ENCODE measurements around the gene GABBR2.

GABBR2 gene

GRCh38 chr9:98647236-98647635 lies 61.5 kb downstream of the GABBR2 start:
- peaks cover 13% of the 10 kb centered on the region for H3K4me1 ChIP-seq (ENCODE audit: insufficient read depth, low read length)
- 88% methylated on average over 10 of the region's 10 CpGs for WGBS
- H3K27me3 ChIP-seq (ENCODE audit: insufficient read depth, low read length), result no peaks in the 10 kb centered on the region
- no peak overlapping the region for H3K27ac ChIP-seq (ENCODE audit: low read depth, low read length)
- H3K36me3 ChIP-seq (ENCODE audit: insufficient read depth, low read length), result no peaks in the 10 kb centered on the region
- no peak overlapping the region for H3K9ac ChIP-seq (ENCODE audit: low read depth, low read length)
- no peaks in the 10 kb centered on the region for H3K9me3 ChIP-seq (ENCODE audit: insufficient read depth, low read depth, low read length)
- no peak overlapping the region for H3K4me3 ChIP-seq (ENCODE audit: low read length)

- 97% methylated on average over 3 of the region's 4 CpGs for WGBS
Observed at GRCh38 chr9:98644011-98644410, 64.7 kb downstream of the GABBR2 start.

DNA sequence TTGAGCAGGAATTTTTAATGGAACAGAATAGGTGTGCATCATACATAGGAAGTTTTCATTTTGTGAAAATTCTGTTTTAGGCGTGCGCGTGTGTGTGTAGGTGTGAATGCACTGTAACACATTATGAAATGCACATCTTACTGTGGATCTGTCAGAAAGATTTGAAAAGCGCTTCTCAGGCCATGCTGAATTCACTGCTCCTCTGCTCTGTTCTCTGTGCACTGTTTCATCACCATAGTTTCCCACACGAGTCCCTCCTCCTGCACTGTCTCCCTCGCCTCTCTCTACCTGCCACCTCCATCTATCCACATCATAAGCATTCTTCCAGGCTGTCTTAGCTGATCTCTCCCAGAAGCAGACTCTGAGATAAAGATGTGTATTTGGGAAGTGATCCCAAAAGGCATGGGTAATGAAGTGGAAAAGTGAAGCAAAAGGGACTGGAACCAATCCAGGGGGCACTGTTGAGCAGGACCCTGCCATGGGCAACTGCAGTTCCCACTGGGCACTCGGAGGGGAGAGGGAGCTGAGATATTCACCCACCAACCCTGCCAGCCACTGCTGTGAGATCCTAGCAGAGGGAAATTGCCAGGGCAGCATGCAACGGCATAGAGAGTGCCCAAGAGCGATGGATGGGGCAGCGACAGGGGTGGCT lies 65.9 kb downstream of the GABBR2 start:
- H3K4me1 ChIP-seq (ENCODE audit: insufficient read depth, low read length), result no peaks in the 10 kb centered on the region; the same call in 1 of the 2 replicates
- no peaks in the 10 kb centered on the region for H3K36me3 ChIP-seq (ENCODE audit: insufficient read depth, low read length)
- H3K4me3 ChIP-seq (ENCODE audit: low read length), result no peak overlapping the region
- H3K27me3 ChIP-seq (ENCODE audit: insufficient read depth, low read length), result no peaks in the 10 kb centered on the region
- no peaks in the 10 kb centered on the region; the same call in none of the 2 replicates for H3K9me3 ChIP-seq (ENCODE audit: insufficient read depth, low read depth, low read length)
- 84% methylated on average over 10 of the region's 10 CpGs for WGBS
- no peak overlapping the region for H3K9ac ChIP-seq (ENCODE audit: low read depth, low read length)
- no peak overlapping the region for H3K27ac ChIP-seq (ENCODE audit: low read depth, low read length)

More at GRCh38 chr9:98644011-98644410, 64.7 kb downstream of the GABBR2 start:
- H3K9me3 ChIP-seq (ENCODE audit: insufficient read depth, low read depth, low read length), result no peaks in the 10 kb centered on the region; the same call in 1 of the 2 replicates
- no peaks in the 10 kb centered on the region for H3K27me3 ChIP-seq (ENCODE audit: insufficient read depth, low read length)
- no peak overlapping the region for H3K27ac ChIP-seq (ENCODE audit: low read depth, low read length)
- H3K4me3 ChIP-seq (ENCODE audit: low read length), result no peak overlapping the region
- H3K4me1 ChIP-seq (ENCODE audit: insufficient read depth, low read length), result peaks cover 5% of the 10 kb centered on the region
- no peaks in the 10 kb centered on the region for H3K36me3 ChIP-seq (ENCODE audit: insufficient read depth, low read length)
- H3K9ac ChIP-seq (ENCODE audit: low read depth, low read length), result no peak overlapping the region

- H3K9ac ChIP-seq (ENCODE audit: low read depth, low read length), result no peak overlapping the region
- H3K27ac ChIP-seq (ENCODE audit: low read depth, low read length), result no peak overlapping the region
- no peaks in the 10 kb centered on the region; the same call in none of the 2 replicates for H3K9me3 ChIP-seq (ENCODE audit: insufficient read depth, low read depth, low read length)
- no peaks in the 10 kb centered on the region for H3K27me3 ChIP-seq (ENCODE audit: insufficient read depth, low read length)
- H3K36me3 ChIP-seq (ENCODE audit: insufficient read depth, low read length), result no peaks in the 10 kb centered on the region
- no peak overlapping the region for H3K4me3 ChIP-seq (ENCODE audit: low read length)
- no peaks in the 10 kb centered on the region; the same call in 1 of the 2 replicates for H3K4me1 ChIP-seq (ENCODE audit: insufficient read depth, low read length)
- 93% methylated on average over 10 of the region's 10 CpGs for WGBS
Observed at GRCh38 chr9:98641695-98642094, 67.0 kb downstream of the GABBR2 start.

DNA sequence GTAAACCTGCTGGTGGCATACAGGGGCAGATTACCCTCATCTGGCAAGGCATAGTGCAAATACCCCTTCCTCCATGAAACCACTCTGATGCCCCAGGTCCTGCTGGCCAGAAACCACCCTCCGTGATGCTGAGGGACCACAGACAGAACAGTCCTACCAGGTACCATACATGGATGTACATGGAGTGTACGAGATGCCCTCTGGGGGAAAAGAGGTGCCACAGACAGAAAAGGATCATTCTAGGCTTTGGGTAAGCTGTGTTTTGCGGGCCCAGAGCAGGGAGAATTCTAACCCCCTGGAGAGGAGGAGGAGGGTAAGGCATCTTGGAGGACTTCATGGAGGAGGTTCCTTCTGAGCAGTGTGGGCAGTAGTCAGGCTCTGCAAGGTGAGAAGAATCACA lies 68.3 kb downstream of the GABBR2 start:
- Histone ChIP-seq H3K4me1 (ENCODE audit: insufficient read depth, low read length) (no peaks in the 10 kb centered on the region; the same call in 1 of the 2 replicates), H3K36me3 (ENCODE audit: insufficient read depth, low read length) (no peaks in the 10 kb centered on the region), H3K27ac (ENCODE audit: low read depth, low read length) (no peak overlapping the region), H3K9me3 (ENCODE audit: insufficient read depth, low read depth, low read length) (no peaks in the 10 kb centered on the region; the same call in none of the 2 replicates), H3K4me3 (ENCODE audit: low read length) (no peak overlapping the region), H3K27me3 (ENCODE audit: insufficient read depth, low read length) (no peaks in the 10 kb centered on the region), H3K9ac (ENCODE audit: low read depth, low read length) (no peak overlapping the region)
- WGBS, result 94% methylated on average over 3 of the region's 3 CpGs

GRCh38 chr9:98639133-98639532 lies 69.6 kb downstream of the GABBR2 start:
- Histone ChIP-seq H3K27ac (ENCODE audit: low read depth, low read length) (no peak overlapping the region), H3K4me1 (ENCODE audit: insufficient read depth, low read length) (no peaks in the 10 kb centered on the region; the same call in 1 of the 2 replicates), H3K4me3 (ENCODE audit: low read length) (no peak overlapping the region), H3K9me3 (ENCODE audit: insufficient read depth, low read depth, low read length) (no peaks in the 10 kb centered on the region; the same call in none of the 2 replicates), H3K36me3 (ENCODE audit: insufficient read depth, low read length) (no peaks in the 10 kb centered on the region), H3K27me3 (ENCODE audit: insufficient read depth, low read length) (no peaks in the 10 kb centered on the region), H3K9ac (ENCODE audit: low read depth, low read length) (no peak overlapping the region)
- 93% methylated on average over 1 of the region's 1 CpG for WGBS

- no peaks in the 10 kb centered on the region for H3K27me3 ChIP-seq (ENCODE audit: insufficient read depth, low read length)
- no peak overlapping the region for H3K9ac ChIP-seq (ENCODE audit: low read depth, low read length)
- H3K36me3 ChIP-seq (ENCODE audit: insufficient read depth, low read length), result no peaks in the 10 kb centered on the region
- 85% methylated on average over 1 of the region's 1 CpG for WGBS
- H3K9me3 ChIP-seq (ENCODE audit: insufficient read depth, low read depth, low read length), result no peaks in the 10 kb centered on the region; the same call in none of the 2 replicates
- no peak overlapping the region for H3K4me3 ChIP-seq (ENCODE audit: low read length)
- no peaks in the 10 kb centered on the region; the same call in 1 of the 2 replicates for H3K4me1 ChIP-seq (ENCODE audit: insufficient read depth, low read length)
- H3K27ac ChIP-seq (ENCODE audit: low read depth, low read length), result no peak overlapping the region
Observed at GRCh38 chr9:98637381-98637780, 71.4 kb downstream of the GABBR2 start.

- no peaks in the 10 kb centered on the region; the same call in none of the 2 replicates for H3K9me3 ChIP-seq (ENCODE audit: insufficient read depth, low read depth, low read length)
- H3K4me1 ChIP-seq (ENCODE audit: insufficient read depth, low read length), result no peaks in the 10 kb centered on the region
- 92% methylated on average over 2 of the region's 2 CpGs for WGBS
- H3K27me3 ChIP-seq (ENCODE audit: insufficient read depth, low read length), result no peaks in the 10 kb centered on the region
- no peak overlapping the region for H3K9ac ChIP-seq (ENCODE audit: low read depth, low read length)
- no peaks in the 10 kb centered on the region for H3K36me3 ChIP-seq (ENCODE audit: insufficient read depth, low read length)
- no peak overlapping the region for H3K27ac ChIP-seq (ENCODE audit: low read depth, low read length)
- H3K4me3 ChIP-seq (ENCODE audit: low read length), result no peak overlapping the region
Observed at GRCh38 chr9:98635374-98635773, 73.4 kb downstream of the GABBR2 start.

DNA sequence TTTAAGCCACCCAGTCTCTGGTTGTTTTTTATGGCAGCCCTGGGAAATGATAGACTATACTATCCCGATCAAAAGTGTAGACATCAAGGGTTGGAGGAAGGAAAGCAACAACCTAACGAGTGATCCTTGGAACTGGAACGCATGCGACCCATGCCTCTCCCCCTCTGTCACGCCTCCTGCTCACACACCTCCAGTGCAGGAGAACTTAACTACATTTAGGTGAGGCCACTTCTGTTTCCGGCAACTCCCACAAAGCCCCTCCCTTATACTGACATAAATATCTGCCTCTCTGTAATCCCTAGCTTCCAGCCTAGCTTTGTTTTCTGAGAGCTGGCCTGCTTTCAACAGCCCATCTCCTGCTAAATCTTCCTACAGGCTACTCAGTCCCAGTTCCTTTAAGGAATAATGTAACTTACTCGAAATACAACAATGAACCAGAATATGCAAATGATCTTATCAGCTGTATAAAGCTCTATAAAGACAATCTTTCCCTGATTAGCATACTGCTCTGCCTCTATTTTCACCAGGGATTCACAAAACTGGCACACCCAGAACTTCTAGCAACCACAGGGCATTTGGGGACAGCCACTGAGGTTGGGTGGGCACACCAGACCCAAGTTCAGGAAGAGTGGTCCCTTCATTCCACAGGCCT lies 73.9 kb downstream of the GABBR2 start:
- H3K9ac ChIP-seq (ENCODE audit: low read depth, low read length), result no peak overlapping the region
- no peaks in the 10 kb centered on the region for H3K36me3 ChIP-seq (ENCODE audit: insufficient read depth, low read length)
- H3K9me3 ChIP-seq (ENCODE audit: insufficient read depth, low read depth, low read length), result no peaks in the 10 kb centered on the region; the same call in none of the 2 replicates
- no peak overlapping the region for H3K27ac ChIP-seq (ENCODE audit: low read depth, low read length)
- 92% methylated on average over 7 of the region's 7 CpGs for WGBS
- H3K4me1 ChIP-seq (ENCODE audit: insufficient read depth, low read length), result no peaks in the 10 kb centered on the region
- H3K4me3 ChIP-seq (ENCODE audit: low read length), result no peak overlapping the region
- H3K27me3 ChIP-seq (ENCODE audit: insufficient read depth, low read length), result no peaks in the 10 kb centered on the region

DNA sequence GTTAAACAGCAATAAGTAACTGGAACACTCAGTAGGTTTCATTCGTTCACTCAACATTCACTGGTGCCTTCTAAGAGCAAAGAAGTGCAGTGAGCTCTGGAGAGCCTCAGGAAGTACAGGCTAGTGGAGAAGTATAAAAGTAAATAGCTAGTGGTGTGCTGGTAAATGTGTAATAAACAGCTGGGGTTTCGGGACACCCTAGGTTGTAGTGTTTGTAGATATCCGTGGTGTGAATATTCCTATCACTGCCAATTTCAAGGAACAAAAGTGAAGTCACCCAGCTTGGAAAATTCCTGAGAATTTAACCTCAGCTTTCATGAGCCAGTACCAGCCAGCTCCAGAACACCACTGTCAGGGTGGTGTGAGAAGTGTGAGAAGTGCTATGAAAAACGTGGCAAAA lies 75.9 kb downstream of the GABBR2 start:
- no peaks in the 10 kb centered on the region for H3K4me1 ChIP-seq (ENCODE audit: insufficient read depth, low read length)
- H3K9ac ChIP-seq (ENCODE audit: low read depth, low read length), result no peak overlapping the region
- H3K27me3 ChIP-seq (ENCODE audit: insufficient read depth, low read length), result no peaks in the 10 kb centered on the region
- 89% methylated on average over 4 of the region's 4 CpGs for WGBS
- H3K4me3 ChIP-seq (ENCODE audit: low read length), result no peak overlapping the region
- H3K9me3 ChIP-seq (ENCODE audit: insufficient read depth, low read depth, low read length), result no peaks in the 10 kb centered on the region
- H3K27ac ChIP-seq (ENCODE audit: low read depth, low read length), result no peak overlapping the region
- no peaks in the 10 kb centered on the region for H3K36me3 ChIP-seq (ENCODE audit: insufficient read depth, low read length)

GRCh38 chr9:98627296-98627695 lies 81.4 kb downstream of the GABBR2 start:
- WGBS, result 92% methylated on average over 7 of the region's 7 CpGs

More at GRCh38 chr9:98627296-98627695, 81.4 kb downstream of the GABBR2 start:
- Histone ChIP-seq H3K4me1 (ENCODE audit: insufficient read depth, low read length) (peaks cover 3% of the 10 kb centered on the region; the same call in 1 of the 2 replicates), H3K27me3 (ENCODE audit: insufficient read depth, low read length) (no peaks in the 10 kb centered on the region), H3K4me3 (ENCODE audit: low read length) (no peak overlapping the region), H3K9ac (ENCODE audit: low read depth, low read length) (no peak overlapping the region), H3K27ac (ENCODE audit: low read depth, low read length) (no peak overlapping the region), H3K36me3 (ENCODE audit: insufficient read depth, low read length) (no peaks in the 10 kb centered on the region), H3K9me3 (ENCODE audit: insufficient read depth, low read depth, low read length) (no peaks in the 10 kb centered on the region)

Measured in HUES64 (cell line).